Esophagus mucosa (tissue), 1 donor: ENCODE measurements around the gene PPP3CA. TPM values are rescaled to one million over a fixed set of nuclear protein-coding genes. Genes with fewer than 3 reads are reported as not detected.
"Not testable (repeated sequence)": the region's sequence is repeated elsewhere in the genome, so short reads cannot be mapped to it uniquely, and the experiment has no call there.

ENCODE experiments used
- ATAC-seq: fragments of 200-7000 bp; cut with Tn5 transposase; one replicate; pipeline ENCODE4 v1.9.1; 2020
- total RNA-seq: library from RNA; stranded (reverse); gene quantifications from one replicate; pipeline ENCODE4 v1.2.4, GENCODE V29; 2023
- donor health status: DM: yes; HTN: yes; CAD: no.

The PPP3CA gene
- total RNA-seq, 1 donor from 2014 or later: 18.5 TPM

DNA sequence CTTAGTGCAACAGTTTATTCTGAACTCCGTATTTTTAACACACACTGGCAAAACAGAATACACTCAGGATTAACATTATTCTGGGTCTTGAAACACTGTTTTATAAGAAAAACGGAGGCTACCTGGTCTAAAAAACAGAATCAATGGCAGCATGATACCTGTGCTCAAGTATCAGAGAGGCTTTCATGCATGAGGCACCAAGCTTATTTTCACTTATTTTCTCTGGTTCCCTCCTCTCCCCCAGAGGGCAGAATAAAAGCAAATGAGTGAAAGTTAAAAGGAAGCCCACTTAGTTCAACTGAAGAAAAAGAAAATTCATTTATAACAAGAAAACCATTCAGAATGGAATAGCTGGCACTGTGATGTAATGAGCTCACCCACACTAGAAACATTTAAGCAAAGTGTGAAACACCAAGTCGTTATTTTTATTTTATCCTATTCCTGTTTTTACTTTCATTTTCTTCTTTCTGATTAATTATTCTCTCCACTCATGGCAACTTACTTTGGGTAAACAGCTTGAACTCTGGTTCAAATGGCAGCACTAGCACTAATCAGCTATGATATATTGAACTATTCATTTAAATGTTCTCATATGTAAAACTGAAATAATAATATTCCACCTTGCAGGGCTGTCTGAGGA is 211.8 kb downstream of the PPP3CA start:
- ATAC-seq: no peak

- ATAC-seq: not testable (repeated sequence)
These were observed 216.3 kb downstream of the PPP3CA start for GRCh38 chr4:101131058-101131457.

DNA sequence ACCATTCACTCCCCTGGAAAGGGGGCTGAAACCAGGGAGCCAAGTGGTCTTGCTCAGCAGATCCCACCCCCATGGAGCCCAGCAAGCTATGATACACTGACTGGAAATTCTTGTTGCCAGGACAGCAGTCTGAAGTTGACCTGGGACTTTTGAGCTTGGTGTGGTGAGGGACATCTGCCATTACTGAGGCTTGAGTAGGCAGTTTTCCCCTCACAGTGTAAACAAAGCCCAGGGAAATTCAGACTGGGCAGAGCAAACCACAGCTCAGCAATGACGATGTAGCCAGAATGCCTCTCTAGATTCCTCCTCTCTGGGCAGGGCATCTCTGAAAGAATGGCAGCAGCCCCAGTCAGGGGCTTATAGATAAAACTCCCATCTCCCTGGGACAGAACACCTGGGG is 218.4 kb downstream of the PPP3CA start:
- not testable (repeated sequence) for ATAC-seq

- ATAC-seq: no peak
These were observed 218.9 kb downstream of the PPP3CA start for GRCh38 chr4:101128473-101128872.

GRCh38 chr4:101127176-101127790 is 220.0 kb downstream of the PPP3CA start:
- ATAC-seq: no peak

DNA sequence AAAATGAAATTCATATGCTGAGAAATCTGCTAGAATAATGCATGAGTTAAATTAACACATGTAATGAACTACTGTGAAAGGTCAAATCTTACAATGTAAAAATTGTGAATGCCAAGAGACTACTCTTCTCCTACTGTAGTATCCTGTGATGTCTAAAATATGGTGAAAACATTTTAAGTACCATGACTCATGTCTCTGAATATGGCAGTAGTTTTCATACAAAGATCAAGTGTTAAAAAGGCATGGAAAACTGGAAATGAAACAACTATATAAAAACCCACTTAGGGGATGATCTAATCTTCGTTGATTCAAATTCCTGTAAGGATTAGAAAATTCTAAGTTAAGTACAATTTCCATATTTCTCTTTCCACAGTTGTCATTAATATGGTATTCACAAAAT is 221.3 kb downstream of the PPP3CA start:
- no peak for ATAC-seq

- ATAC-seq: no peak
These were observed 222.0 kb downstream of the PPP3CA start for GRCh38 chr4:101125045-101125942.

- no peak for ATAC-seq
These were observed 224.1 kb downstream of the PPP3CA start for GRCh38 chr4:101123231-101123630.

- no peak for ATAC-seq
These were observed 225.3 kb downstream of the PPP3CA start for GRCh38 chr4:101122019-101122418.

GRCh38 chr4:101119141-101119540 is 228.2 kb downstream of the PPP3CA start:
- ATAC-seq: no peak

DNA sequence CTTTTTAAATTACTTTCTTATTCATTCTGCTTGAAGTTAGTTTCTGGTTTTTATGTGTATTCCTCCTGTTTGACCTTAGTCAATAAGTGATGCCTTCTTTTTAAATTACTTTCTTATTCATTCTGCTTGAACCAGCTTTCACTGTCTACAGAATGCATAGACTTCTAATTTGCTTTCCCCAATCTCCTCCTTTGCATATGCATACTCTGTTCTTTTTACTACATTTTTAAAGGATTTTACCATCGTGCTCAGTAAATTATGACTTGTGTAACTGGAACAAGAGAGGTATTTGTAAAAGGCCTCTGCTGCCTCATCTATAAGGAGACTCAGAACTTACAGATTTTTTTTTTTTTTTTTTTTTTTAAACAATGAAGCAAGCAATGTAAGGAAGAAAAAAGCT is 228.7 kb downstream of the PPP3CA start:
- no peak for ATAC-seq

DNA sequence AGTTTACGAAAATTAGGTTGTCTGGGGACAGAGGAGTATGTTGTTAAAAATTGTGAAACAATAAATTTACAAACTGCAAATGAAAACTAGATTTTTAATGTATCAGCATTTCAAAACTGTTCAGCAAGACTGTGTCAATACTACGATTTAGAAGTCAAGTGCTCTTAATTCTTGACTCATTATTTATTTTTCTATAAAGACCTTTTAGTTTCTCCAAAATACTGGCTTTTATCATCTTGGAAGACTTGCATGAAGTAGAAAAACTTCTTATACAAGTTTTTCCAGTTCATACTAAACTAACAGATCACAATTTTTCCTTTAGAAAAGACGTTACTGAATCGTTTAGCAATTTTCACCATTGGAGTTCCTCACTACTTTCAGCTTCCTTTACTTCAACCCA is 231.4 kb downstream of the PPP3CA start:
- no peak for ATAC-seq

DNA sequence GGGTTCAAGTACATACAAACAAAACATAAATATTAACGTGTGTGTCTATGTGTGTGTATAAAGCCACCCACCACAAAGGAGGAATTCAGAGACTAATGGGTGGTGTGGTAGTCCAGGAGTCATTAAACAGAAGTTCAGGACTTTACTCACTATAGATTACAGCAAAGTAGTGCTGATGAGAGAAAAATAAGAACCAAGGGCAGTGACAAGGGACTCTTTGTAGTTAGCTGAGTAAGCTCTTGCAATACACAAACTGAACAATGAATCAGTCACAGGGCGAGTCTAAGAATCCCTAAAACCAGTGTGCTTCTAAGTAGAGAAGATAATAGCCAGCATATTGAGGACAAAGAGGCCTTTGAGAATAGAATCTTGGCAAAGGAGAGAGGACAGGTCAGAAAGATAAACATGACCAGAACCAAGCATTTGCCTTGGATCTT is 232.4 kb downstream of the PPP3CA start:
- ATAC-seq: peak; percentile 84

- no peak for ATAC-seq
These were observed 242.8 kb downstream of the PPP3CA start for GRCh38 chr4:101104312-101105052.

DNA sequence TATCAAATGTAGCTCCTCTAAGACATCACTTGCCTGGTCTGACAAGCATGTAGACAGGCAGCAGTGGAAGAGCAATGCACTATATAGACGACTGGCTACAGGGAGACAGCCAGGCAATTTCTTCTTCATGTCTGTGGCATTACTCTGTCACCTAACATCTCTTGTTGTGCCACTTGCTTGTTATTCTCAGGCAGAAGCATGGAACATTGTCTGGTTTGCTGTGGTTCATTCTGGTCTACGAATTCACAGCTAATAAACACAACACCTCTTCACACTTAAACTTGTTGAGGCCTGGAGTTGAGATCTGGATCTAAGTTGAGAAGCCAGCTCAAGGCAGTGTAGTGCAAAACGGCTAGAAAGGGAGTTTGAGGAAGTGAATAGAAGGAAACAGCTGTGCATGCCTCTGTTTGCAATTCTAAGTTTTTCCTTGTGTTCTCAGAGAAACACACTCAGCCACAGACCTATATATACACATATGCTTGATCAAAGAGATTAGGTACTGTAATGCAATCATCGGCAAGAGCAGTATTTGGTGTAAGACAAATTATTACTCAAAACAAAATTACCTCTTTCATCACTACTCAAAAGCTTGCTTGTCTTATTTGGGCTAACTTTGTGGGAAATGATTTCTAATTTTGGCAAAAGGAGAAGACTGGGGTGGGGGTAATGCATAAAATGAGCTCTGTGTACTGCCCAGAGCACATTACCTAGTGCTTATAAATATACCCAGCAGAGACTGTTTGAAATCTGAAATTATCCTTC is 243.8 kb downstream of the PPP3CA start:
- ATAC-seq: peak; percentile 54

DNA sequence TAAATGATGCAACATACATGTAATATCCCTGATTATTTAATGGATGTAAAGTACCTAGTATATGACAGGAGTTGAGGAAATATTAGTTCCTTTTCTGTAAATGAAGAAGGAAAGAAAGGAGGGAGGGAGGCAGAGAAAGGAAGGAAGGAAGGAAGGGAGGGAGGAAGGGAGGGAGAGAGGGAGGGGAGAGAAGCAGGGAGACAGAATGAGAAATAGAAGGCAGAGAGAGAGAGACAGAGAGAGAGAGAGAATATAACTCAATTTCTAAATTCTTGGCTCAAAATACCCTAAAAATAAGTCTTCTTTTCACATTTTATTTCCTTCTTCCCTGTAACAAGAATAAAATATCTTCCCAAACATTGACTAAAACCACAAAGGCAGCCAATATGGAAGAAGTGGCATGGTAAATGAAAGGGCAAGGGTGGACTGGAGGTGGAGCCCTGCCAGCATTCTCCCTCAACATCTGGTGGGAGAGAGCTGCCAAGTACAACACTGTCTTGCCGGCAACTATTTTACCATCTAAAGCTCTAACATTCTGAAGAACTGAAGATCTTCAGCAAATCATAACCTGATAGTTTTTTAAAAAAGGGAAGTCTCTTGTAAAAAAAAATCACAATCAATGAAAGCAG is 245.1 kb downstream of the PPP3CA start:
- no peak for ATAC-seq

GRCh38 chr4:101101072-101101471 is 246.3 kb downstream of the PPP3CA start:
- ATAC-seq: no peak

GRCh38 chr4:101098666-101099400 is 248.5 kb downstream of the PPP3CA start:
- ATAC-seq: no peak

- not testable (repeated sequence) for ATAC-seq
These were observed 254.7 kb downstream of the PPP3CA start for GRCh38 chr4:101092609-101093008.

DNA sequence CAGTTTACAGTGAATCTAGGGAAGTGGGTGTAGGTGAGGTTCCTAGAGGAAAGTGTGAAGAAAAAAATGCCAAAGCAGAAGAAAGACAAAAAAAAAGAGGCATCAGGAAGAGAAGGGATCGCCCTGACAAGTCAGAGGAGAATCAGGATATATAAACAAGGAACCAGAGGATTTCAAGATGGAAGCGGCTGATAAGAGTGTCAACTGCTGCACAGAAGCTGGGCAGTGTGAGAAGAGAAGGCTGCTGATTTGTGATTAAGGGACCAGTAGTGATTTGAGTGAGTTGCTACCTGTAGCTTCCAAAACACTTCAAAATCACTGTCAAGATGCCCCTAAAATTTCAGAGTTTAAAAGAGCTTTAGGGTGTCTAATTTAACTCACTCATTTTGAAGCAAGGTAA is 258.2 kb downstream of the PPP3CA start:
- no peak for ATAC-seq
